H1 (cell line): ENCODE data around the gene PCDH8.

Experiments used
- CREB1 ChIP-seq: IDR thresholded peaks from 2 replicates; pipeline ENCODE4 v1.6.1; 2012; ENCODE audit warnings: inconsistent platforms
- FOSL1 ChIP-seq: IDR thresholded peaks from 2 replicates; pipeline ENCODE4 v1.6.1; 2011; ENCODE audit warnings: mild to moderate bottlenecking, low read depth, low read length, moderate library complexity; ENCODE audit not compliant: insufficient read depth
- HDAC6 ChIP-seq: IDR thresholded peaks from one replicate; pipeline ENCODE4 v1.7.1; 2012; ENCODE audit warnings: low read depth, mild to moderate bottlenecking, inconsistent platforms, low read length, moderate library complexity
- JUND ChIP-seq: IDR thresholded peaks from 2 replicates; pipeline ENCODE4 v1.6.1; 2011; ENCODE audit warnings: mild to moderate bottlenecking, improper control_type of control experiment, low read length
- POLR2A ChIP-seq, 2 experiments: IDR thresholded peaks; 1 replicate in 1 of 2; 2 replicates in 1 of 2; pipeline ENCODE4 v1.6.1; 2011; ENCODE audit warnings: low read depth in 2 of 2, low read length in 2 of 2, mild to moderate bottlenecking in 2 of 2; ENCODE audit errors: control extremely low read depth in 1 of 2
- TAF1 ChIP-seq: IDR thresholded peaks from 2 replicates; pipeline ENCODE4 v1.6.1; 2011; ENCODE audit warnings: mild to moderate bottlenecking, low read depth, low read length
- YY1 ChIP-seq: IDR thresholded peaks from 2 replicates; pipeline ENCODE4 v1.6.1; 2011; ENCODE audit warnings: low read depth, mild to moderate bottlenecking, low read length
- TF ChIP-seq, protein P1 (sequence below), 3 experiments: IDR thresholded peaks; 1 replicate in 2 of 3; 2 replicates in 1 of 3; pipeline versions ENCODE4 v1.5.1 to v1.6.1; 2011; ENCODE audit warnings: low read length in 3 of 3, mild to moderate bottlenecking in 3 of 3, inconsistent platforms in 2 of 3, low read depth in 1 of 3, moderate library complexity in 1 of 3; ENCODE audit not compliant: insufficient read depth in 1 of 3; ENCODE audit errors: control extremely low read depth in 1 of 3

DNA sequence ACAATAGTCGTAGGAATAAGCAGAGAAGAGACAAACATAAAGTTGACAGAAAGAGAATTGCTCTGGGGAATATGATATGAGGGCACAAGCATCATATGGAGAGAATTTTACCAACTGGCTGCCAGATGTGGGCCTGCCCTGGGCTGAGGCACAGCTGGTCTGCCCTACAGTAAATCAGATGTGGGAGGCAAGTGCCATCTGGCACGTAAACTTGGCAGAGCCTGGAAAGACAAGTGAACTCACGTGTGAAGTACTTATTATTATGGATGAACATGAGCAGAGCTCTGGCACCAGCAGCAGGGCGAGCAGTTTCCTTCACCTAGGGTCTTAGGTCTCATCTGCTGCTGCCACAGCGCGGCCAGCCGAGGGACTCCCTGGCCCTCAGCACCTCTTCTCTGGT is 20.6 kb downstream of the PCDH8 start:
- TF ChIP-seq CREB1 (no peak), FOSL1 (no peak), JUND (no peak), HDAC6 (no peak), YY1 (no peak), POLR2A (IDR thresholded peaks at IDR 0.05; ENCODE audit: control extremely low read depth in 1 of 2, low read depth in 2 of 2, low read length in 2 of 2) (no peak), TAF1 (no peak)
- TF ChIP-seq, protein P1, sequence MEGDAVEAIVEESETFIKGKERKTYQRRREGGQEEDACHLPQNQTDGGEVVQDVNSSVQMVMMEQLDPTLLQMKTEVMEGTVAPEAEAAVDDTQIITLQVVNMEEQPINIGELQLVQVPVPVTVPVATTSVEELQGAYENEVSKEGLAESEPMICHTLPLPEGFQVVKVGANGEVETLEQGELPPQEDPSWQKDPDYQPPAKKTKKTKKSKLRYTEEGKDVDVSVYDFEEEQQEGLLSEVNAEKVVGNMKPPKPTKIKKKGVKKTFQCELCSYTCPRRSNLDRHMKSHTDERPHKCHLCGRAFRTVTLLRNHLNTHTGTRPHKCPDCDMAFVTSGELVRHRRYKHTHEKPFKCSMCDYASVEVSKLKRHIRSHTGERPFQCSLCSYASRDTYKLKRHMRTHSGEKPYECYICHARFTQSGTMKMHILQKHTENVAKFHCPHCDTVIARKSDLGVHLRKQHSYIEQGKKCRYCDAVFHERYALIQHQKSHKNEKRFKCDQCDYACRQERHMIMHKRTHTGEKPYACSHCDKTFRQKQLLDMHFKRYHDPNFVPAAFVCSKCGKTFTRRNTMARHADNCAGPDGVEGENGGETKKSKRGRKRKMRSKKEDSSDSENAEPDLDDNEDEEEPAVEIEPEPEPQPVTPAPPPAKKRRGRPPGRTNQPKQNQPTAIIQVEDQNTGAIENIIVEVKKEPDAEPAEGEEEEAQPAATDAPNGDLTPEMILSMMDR (IDR thresholded peaks at IDR 0.05; ENCODE audit: control extremely low read depth in 1 of 3, insufficient read depth in 1 of 3, low read depth in 1 of 3, low read length in 3 of 3) = no peak
